Testis (tissue), 2 donors: Measurements from ENCODE around the gene ZFPM1.

Experiments used
- POLR2A ChIP-seq: fragments of 450-650 bp; IDR thresholded peaks from one replicate; pipeline ENCODE4 v1.6.1; 2017; ENCODE audit warnings: antibody characterized with exemption, mild to moderate bottlenecking, moderate library complexity
- TF ChIP-seq, protein P1 (sequence below), 3 experiments: fragments of 450-650 bp in 2 of 3; fragments of 200-600 bp in 1 of 3; sonication (generic) in 1 of 3; IDR thresholded peaks; one replicate each; pipeline ENCODE4 v1.5.1; 2016 to 2019; ENCODE audit warnings: antibody characterized with exemption in 3 of 3, mild to moderate bottlenecking in 2 of 3, moderate library complexity in 1 of 3

DNA sequence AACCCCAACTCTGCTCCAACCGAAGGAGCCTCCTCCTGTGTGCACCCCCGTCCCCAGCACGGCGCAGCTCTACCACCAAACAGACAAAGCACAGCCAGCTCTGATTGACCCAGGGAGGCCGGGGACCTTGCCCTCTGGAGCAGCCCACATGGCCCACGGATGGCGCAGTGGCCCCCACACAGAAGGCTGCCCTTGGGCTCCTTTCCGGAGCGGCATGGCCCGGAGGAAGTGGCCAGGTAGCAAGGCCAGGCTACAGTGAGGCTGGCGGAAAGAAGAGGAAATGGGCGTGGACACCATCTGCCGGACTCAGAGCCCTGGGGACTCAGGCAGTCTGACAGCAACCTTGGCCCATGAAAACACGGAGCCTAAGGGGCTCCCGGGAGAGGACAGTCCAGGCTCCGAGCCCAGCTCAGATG, 97.2 kb downstream of the ZFPM1 start:
- TF ChIP-seq, protein P1, sequence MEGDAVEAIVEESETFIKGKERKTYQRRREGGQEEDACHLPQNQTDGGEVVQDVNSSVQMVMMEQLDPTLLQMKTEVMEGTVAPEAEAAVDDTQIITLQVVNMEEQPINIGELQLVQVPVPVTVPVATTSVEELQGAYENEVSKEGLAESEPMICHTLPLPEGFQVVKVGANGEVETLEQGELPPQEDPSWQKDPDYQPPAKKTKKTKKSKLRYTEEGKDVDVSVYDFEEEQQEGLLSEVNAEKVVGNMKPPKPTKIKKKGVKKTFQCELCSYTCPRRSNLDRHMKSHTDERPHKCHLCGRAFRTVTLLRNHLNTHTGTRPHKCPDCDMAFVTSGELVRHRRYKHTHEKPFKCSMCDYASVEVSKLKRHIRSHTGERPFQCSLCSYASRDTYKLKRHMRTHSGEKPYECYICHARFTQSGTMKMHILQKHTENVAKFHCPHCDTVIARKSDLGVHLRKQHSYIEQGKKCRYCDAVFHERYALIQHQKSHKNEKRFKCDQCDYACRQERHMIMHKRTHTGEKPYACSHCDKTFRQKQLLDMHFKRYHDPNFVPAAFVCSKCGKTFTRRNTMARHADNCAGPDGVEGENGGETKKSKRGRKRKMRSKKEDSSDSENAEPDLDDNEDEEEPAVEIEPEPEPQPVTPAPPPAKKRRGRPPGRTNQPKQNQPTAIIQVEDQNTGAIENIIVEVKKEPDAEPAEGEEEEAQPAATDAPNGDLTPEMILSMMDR (IDR thresholded peaks at IDR 0.05): no peak
- TF ChIP-seq POLR2A: no peak
